Measurements from ENCODE around the gene USP38.

Gene USP38

GRCh38 chr4:143178923-143179322 lies 5.8 kb upstream of the USP38 start:
- Histone ChIP-seq H3K9me3 (no peaks in the 10 kb centered on the region; the same call in 1 of the 2 replicates), H3K36me3 (no peaks in the 10 kb centered on the region), H3K4me3 (ENCODE audit: low read depth, low read length) (no peak overlapping the region), H3K4me1 (no peaks in the 10 kb centered on the region), H3K27me3 (no peaks in the 10 kb centered on the region)
- no peak for TF ChIP-seq CTCF (IDR thresholded peaks at IDR 0.05; ENCODE audit: low read depth, low read length)
- no peak for DNase-seq

GRCh38 chr4:143183513-143184216 lies 1.1 kb upstream of the USP38 start:
- no peak for DNase-seq
- Histone ChIP-seq H3K36me3 (no peaks in the 10 kb centered on the region), H3K27me3 (no peaks in the 10 kb centered on the region), H3K4me3 (ENCODE audit: low read depth, low read length) (peak overlapping the region; percentile 77), H3K4me1 (no peaks in the 10 kb centered on the region), H3K9me3 (no peaks in the 10 kb centered on the region)
- no peak for TF ChIP-seq CTCF (IDR thresholded peaks at IDR 0.05; ENCODE audit: low read depth, low read length)

- no peak for TF ChIP-seq CTCF (IDR thresholded peaks at IDR 0.05; ENCODE audit: low read depth, low read length)
- Histone ChIP-seq H3K4me3 (ENCODE audit: low read depth, low read length) (peak overlapping the region; percentile 77), H3K9me3 (no peaks in the 10 kb centered on the region), H3K27me3 (no peaks in the 10 kb centered on the region), H3K36me3 (peaks cover under 1% of the 10 kb centered on the region; the same call in 1 of the 2 replicates), H3K4me1 (no peaks in the 10 kb centered on the region; the same call in 1 of the 2 replicates)
- no peak for DNase-seq
Observed at GRCh38 chr4:143184217-143184502, 557 bp upstream of the USP38 start.

- DNase-seq = peak; percentile 5
- Histone ChIP-seq H3K4me3 (ENCODE audit: low read depth, low read length) (peak overlapping the region; percentile 77), H3K27me3 (no peaks in the 10 kb centered on the region), H3K9me3 (no peaks in the 10 kb centered on the region), H3K4me1 (no peaks in the 10 kb centered on the region; the same call in 1 of the 2 replicates), H3K36me3 (peaks cover 13% of the 10 kb centered on the region)
- TF ChIP-seq CTCF (IDR thresholded peaks at IDR 0.05; ENCODE audit: low read depth, low read length) = no peak
Observed at GRCh38 chr4:143185253-143186107, 763 bp downstream of the USP38 start.

- Histone ChIP-seq H3K4me1 (no peaks in the 10 kb centered on the region; the same call in 1 of the 2 replicates), H3K4me3 (ENCODE audit: low read depth, low read length) (peak overlapping the region; percentile 77), H3K36me3 (peaks cover 21% of the 10 kb centered on the region), H3K27me3 (no peaks in the 10 kb centered on the region), H3K9me3 (no peaks in the 10 kb centered on the region)
- no peak for TF ChIP-seq CTCF (IDR thresholded peaks at IDR 0.05; ENCODE audit: low read depth, low read length)
- no peak for DNase-seq
Observed at GRCh38 chr4:143186212-143186611, 1.5 kb downstream of the USP38 start.

- no peaks in the 10 kb centered on the region for H3K9me3 ChIP-seq
- no peaks in the 10 kb centered on the region for H3K27me3 ChIP-seq
- peak overlapping the region; percentile 77 for H3K4me3 ChIP-seq (ENCODE audit: low read depth, low read length)
- no peak for TF ChIP-seq CTCF (IDR thresholded peaks at IDR 0.05; ENCODE audit: low read depth, low read length)
- H3K36me3 ChIP-seq = peaks cover 25% of the 10 kb centered on the region
- DNase-seq = no peak
- no peaks in the 10 kb centered on the region; the same call in 1 of the 2 replicates for H3K4me1 ChIP-seq
Observed at GRCh38 chr4:143186649-143187048, 1.9 kb downstream of the USP38 start.
